Stromal cell of bone marrow (primary cell): Measurements from ENCODE around the gene VAMP5.
"Not testable (repeated sequence)": the region's sequence is repeated elsewhere in the genome, so short reads cannot be mapped to it uniquely, and the experiment has no call there.

ENCODE experiments used
- DNase-seq: peaks from one replicate; pipeline ENCODE4 v3.0.0-alpha.2; 2012; ENCODE audit warnings: low read depth

The VAMP5 gene

GRCh38 chr2:85601771-85602475 lies 17.7 kb downstream of the VAMP5 start:
- DNase-seq = no peak

- peak; percentile 90 for DNase-seq
Measured at GRCh38 chr2:85602476-85603234, 18.4 kb downstream of the VAMP5 start, which contains the start of gene TMEM150A. TMEM150A (minus strand) TSS chr2:85602698; CDS start chr2:85601948, 750 bp downstream.

GRCh38 chr2:85604133-85604444 lies 19.9 kb downstream of the VAMP5 start:
- not testable (repeated sequence) for DNase-seq

- DNase-seq = no peak
Measured at GRCh38 chr2:85604568-85605339, 20.5 kb downstream of the VAMP5 start.

- peak; percentile 51 for DNase-seq
Measured at GRCh38 chr2:85605406-85606115, 21.3 kb downstream of the VAMP5 start.

- no peak for DNase-seq
Measured at GRCh38 chr2:85606116-85606455, 21.9 kb downstream of the VAMP5 start.

- DNase-seq = no peak
Measured at GRCh38 chr2:85607268-85608215, 23.3 kb downstream of the VAMP5 start.

GRCh38 chr2:85611217-85611704 lies 27.0 kb downstream of the VAMP5 start:
- no peak for DNase-seq

- peak; percentile 74 for DNase-seq
Measured at GRCh38 chr2:85611705-85612587, 27.7 kb downstream of the VAMP5 start, which contains the start of gene C2orf68. C2orf68 (minus strand) TSS chr2:85612066; CDS start chr2:85611984, 82 bp downstream.

GRCh38 chr2:85613717-85614515 lies 29.7 kb downstream of the VAMP5 start:
- DNase-seq = no peak

- not testable (repeated sequence) for DNase-seq
Measured at GRCh38 chr2:85614757-85615156, 30.5 kb downstream of the VAMP5 start.

GRCh38 chr2:85615413-85615728 lies 31.1 kb downstream of the VAMP5 start:
- no peak for DNase-seq

GRCh38 chr2:85617723-85618122 lies 33.5 kb downstream of the VAMP5 start:
- not testable (repeated sequence) for DNase-seq

GRCh38 chr2:85619617-85620016 lies 35.4 kb downstream of the VAMP5 start:
- DNase-seq = no peak

- no peak for DNase-seq
Measured at GRCh38 chr2:85621338-85621737, 37.1 kb downstream of the VAMP5 start.

- DNase-seq = no peak
Measured at GRCh38 chr2:85623991-85624390, 39.8 kb downstream of the VAMP5 start.

- DNase-seq = no peak
Measured at GRCh38 chr2:85628658-85629057, 44.4 kb downstream of the VAMP5 start.

- DNase-seq = no peak
Measured at GRCh38 chr2:85631316-85631715, 47.1 kb downstream of the VAMP5 start.

- DNase-seq = no peak
Measured at GRCh38 chr2:85635011-85635410, 50.8 kb downstream of the VAMP5 start.
